ENCODE results near the gene CCT4. TPM values are rescaled to one million over a fixed set of nuclear protein-coding genes. Genes with fewer than 3 reads are reported as not detected.
A peak's percentile ranks its signal among the peaks of the same experiment; 100 is the strongest.
"Not testable (repeated sequence)": the region's sequence is repeated elsewhere in the genome, so short reads cannot be mapped to it uniquely, and the experiment has no call there.

The CCT4 gene
- polyA plus RNA-seq, 12 donors: 65.6 to 131 (median 119) TPM; not detected in 1

- no peak for DNase-seq
Observed at GRCh38 chr2:61885896-61886603, 2.4 kb downstream of the CCT4 start.

GRCh38 chr2:61882850-61883249 lies 5.6 kb downstream of the CCT4 start:
- no peak for DNase-seq

GRCh38 chr2:61879351-61879750 lies 9.1 kb downstream of the CCT4 start:
- not testable (repeated sequence) for DNase-seq

- no peak for DNase-seq
Observed at GRCh38 chr2:61878761-61879160, 9.7 kb downstream of the CCT4 start.

GRCh38 chr2:61877571-61878245 lies 10.7 kb downstream of the CCT4 start:
- no peak for DNase-seq

- no peak for DNase-seq
Observed at GRCh38 chr2:61876400-61876799, 12.1 kb downstream of the CCT4 start.

- DNase-seq: not testable (repeated sequence)
Observed at GRCh38 chr2:61866482-61867089, 21.9 kb downstream of the CCT4 start.

- DNase-seq: no peak
Observed at GRCh38 chr2:61862085-61862484, 26.4 kb downstream of the CCT4 start.

GRCh38 chr2:61857224-61857623 lies 31.2 kb downstream of the CCT4 start:
- DNase-seq: no peak

- DNase-seq: no peak
Observed at GRCh38 chr2:61855318-61855613, 33.2 kb downstream of the CCT4 start.

- DNase-seq: peak; percentile 93
Observed at GRCh38 chr2:61854564-61855317, 33.7 kb downstream of the CCT4 start.

GRCh38 chr2:61853847-61854563 lies 34.5 kb downstream of the CCT4 start, which contains the start of gene FAM161A:
TSS of gene FAM161A (minus strand) at chr2:61854060. CDS start at chr2:61854041, 19 bp downstream.
- peak; percentile 90 for DNase-seq

GRCh38 chr2:61853086-61853846 lies 35.2 kb downstream of the CCT4 start:
- no peak for DNase-seq

GRCh38 chr2:61851270-61851669 lies 37.2 kb downstream of the CCT4 start:
- DNase-seq: not testable (repeated sequence)

GRCh38 chr2:61845320-61845719 lies 43.1 kb downstream of the CCT4 start:
- DNase-seq: no peak

- DNase-seq: no peak
Observed at GRCh38 chr2:61841286-61841685, 47.2 kb downstream of the CCT4 start.

GRCh38 chr2:61834893-61835292 lies 53.6 kb downstream of the CCT4 start:
- DNase-seq: no peak

- no peak for DNase-seq
Observed at GRCh38 chr2:61833971-61834370, 54.5 kb downstream of the CCT4 start.

GRCh38 chr2:61832183-61832841 lies 56.1 kb downstream of the CCT4 start:
- no peak for DNase-seq

GRCh38 chr2:61822255-61822654 lies 66.2 kb downstream of the CCT4 start:
- no peak for DNase-seq

Data from muscle of arm (tissue), 12 donors.